HFFc6 (cell line): ENCODE measurements around the gene ZCCHC7. TPM values are rescaled to one million over a fixed set of nuclear protein-coding genes. Genes with fewer than 3 reads are reported as not detected.

ENCODE experiments used
- DNase-seq: peaks from one replicate; pipeline ENCODE4 v3.0.0-alpha.2; 2018
- H3K27ac Mint-ChIP-seq: 2 replicates; pipeline ENCODE4 v1.8.0; 2020; ENCODE audit warnings: mild to moderate bottlenecking, mixed read lengths
- H3K27me3 Mint-ChIP-seq: 2 replicates; pipeline ENCODE4 v1.8.0; 2021; ENCODE audit warnings: mild to moderate bottlenecking, moderate library complexity, mixed read lengths; ENCODE audit not compliant: insufficient read depth
- H3K36me3 Mint-ChIP-seq: 2 replicates; pipeline ENCODE4 v1.8.0; 2021; ENCODE audit warnings: low read depth, mixed read lengths
- H3K4me1 Mint-ChIP-seq: 2 replicates; pipeline ENCODE4 v1.8.0; 2020; ENCODE audit warnings: low read depth, mixed read lengths
- H3K4me3 Mint-ChIP-seq: 2 replicates; pipeline ENCODE4 v1.8.0; 2020; ENCODE audit warnings: mild to moderate bottlenecking, moderate library complexity, mixed read lengths
- H3K9me3 Mint-ChIP-seq: 2 replicates; pipeline ENCODE4 v1.8.0; 2020; ENCODE audit warnings: mild to moderate bottlenecking, mixed read lengths
- CTCF ChIP-seq: fragments of 200-600 bp; sonication (generic); IDR thresholded peaks from 2 replicates; pipeline ENCODE4 v1.5.0; 2021; ENCODE audit warnings: antibody characterized with exemption, mild to moderate bottlenecking
- total RNA-seq, 6 experiments: library from RNA; stranded (reverse); fragmentation: NEBNext Ultra II Directional; extraction: Animal tissue kit (Norgen Biotek cat#: 25700); gene quantifications; 2 replicates in 1 of 6; 3 replicates in 5 of 6; pipeline ENCODE4 v1.2.3, GENCODE V29; 2021

The ZCCHC7 gene
- total RNA-seq, 6 experiments from 2014 or later, result 18.5 to 22.9 (median 18.8) TPM

GRCh38 chr9:37338218-37338617 is 217.8 kb downstream of the ZCCHC7 start:
- Mint-ChIP-seq H3K27me3 (no peaks in the 10 kb centered on the region), H3K27ac (no peak overlapping the region), H3K9me3 (no peaks in the 10 kb centered on the region), H3K4me3 (no peak overlapping the region), H3K4me1 (no peaks in the 10 kb centered on the region; the same call in 1 of the 2 replicates), H3K36me3 (no peaks in the 10 kb centered on the region)
- TF ChIP-seq CTCF, result no peak
- no peak for DNase-seq

- Mint-ChIP-seq H3K9me3 (no peaks in the 10 kb centered on the region), H3K36me3 (no peaks in the 10 kb centered on the region), H3K27me3 (no peaks in the 10 kb centered on the region), H3K4me1 (no peaks in the 10 kb centered on the region; the same call in 1 of the 2 replicates), H3K27ac (no peak overlapping the region), H3K4me3 (no peak overlapping the region)
- no peak for DNase-seq
- TF ChIP-seq CTCF, result no peak
Observed at GRCh38 chr9:37339923-37340322, 219.5 kb downstream of the ZCCHC7 start.

DNA sequence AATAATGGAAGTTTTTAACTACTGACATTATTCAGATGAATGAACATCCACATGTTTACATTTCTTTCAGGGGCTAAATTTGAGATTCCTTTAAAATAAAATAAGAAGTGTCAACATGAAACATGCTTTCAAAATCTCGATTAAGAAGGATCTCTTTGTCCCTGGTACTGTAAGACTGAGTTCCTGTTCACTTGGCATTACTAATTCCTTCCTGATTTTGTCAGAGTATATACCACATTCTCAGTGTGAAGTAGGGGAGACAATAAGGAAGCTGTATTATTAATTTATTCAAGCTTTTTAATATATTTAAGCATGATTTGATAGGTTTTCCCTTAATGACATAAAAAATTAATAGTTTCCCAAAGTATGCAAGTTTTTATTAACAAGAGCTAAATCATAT is 220.6 kb downstream of the ZCCHC7 start:
- Mint-ChIP-seq H3K4me1 (no peaks in the 10 kb centered on the region; the same call in 1 of the 2 replicates), H3K36me3 (no peaks in the 10 kb centered on the region), H3K4me3 (no peak overlapping the region), H3K9me3 (no peaks in the 10 kb centered on the region), H3K27me3 (no peaks in the 10 kb centered on the region), H3K27ac (no peak overlapping the region)
- no peak for TF ChIP-seq CTCF
- DNase-seq, result no peak

DNA sequence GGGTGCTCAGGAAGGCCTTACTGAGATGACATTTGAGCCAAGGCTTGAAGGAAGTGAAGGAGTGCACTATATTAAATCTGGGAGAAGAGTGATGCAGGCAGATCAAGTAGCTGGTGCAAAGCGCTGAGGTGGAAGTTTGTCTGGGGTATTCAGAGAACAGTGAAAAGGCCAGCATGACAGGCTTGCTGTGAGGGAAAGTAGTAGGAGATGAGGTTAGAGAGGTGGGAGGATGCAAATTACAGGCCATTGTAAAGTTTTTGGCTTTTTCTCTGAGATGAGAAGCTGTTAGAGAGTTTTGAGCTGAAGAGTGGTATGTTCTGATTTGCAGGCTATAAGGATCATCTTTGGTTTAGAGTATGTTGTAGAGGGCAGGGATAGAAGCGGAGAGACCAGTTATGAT is 221.3 kb downstream of the ZCCHC7 start:
- Mint-ChIP-seq H3K36me3 (no peaks in the 10 kb centered on the region), H3K27me3 (no peaks in the 10 kb centered on the region), H3K4me3 (no peak overlapping the region), H3K4me1 (no peaks in the 10 kb centered on the region; the same call in 1 of the 2 replicates), H3K27ac (no peak overlapping the region), H3K9me3 (no peaks in the 10 kb centered on the region)
- no peak for TF ChIP-seq CTCF
- DNase-seq, result no peak

DNA sequence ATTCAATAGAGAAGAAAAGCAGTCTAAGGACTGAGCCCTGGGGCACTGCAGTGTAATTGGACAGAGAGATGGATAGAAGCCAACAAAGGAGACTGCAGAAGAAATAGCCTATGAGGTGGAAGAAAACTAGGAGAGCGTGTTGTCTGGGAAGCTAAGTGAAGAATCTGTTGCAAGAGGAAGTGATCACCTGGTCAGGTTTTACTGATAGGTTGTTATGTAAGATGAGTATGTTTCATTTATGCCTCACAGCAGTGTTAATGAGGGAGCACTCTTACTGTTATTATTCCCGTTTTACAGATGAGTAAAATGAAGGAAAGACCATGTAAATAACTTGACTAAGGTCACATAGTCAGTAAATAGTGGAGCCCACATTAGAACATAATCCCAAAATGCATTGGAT is 222.1 kb downstream of the ZCCHC7 start:
- no peaks in the 10 kb centered on the region for H3K9me3 Mint-ChIP-seq

More for the DNA sequence above, 222.1 kb downstream of the ZCCHC7 start:
- Mint-ChIP-seq H3K27me3 (no peaks in the 10 kb centered on the region), H3K4me1 (no peaks in the 10 kb centered on the region; the same call in 1 of the 2 replicates), H3K4me3 (no peak overlapping the region), H3K36me3 (no peaks in the 10 kb centered on the region), H3K27ac (no peak overlapping the region)
- DNase-seq, result no peak
- TF ChIP-seq CTCF, result no peak
